Kidney (tissue), 14 donors: Measurements from ENCODE around the gene ZFPM1. TPM values are rescaled to one million over a fixed set of nuclear protein-coding genes. Genes with fewer than 3 reads are reported as not detected.

Experiments used
- DNase-seq, 5 donors: peaks; one replicate each; pipeline ENCODE4 v3.0.0-alpha.2; 2013 to 2020
- FAIRE-seq: peaks from 2 replicates; lab custom pipeline; 2012; peaks lifted over from hg19 to GRCh38; lab: Jason Lieb, UNC
- H3K27ac ChIP-seq, 2 donors: one replicate each; pipeline ENCODE4 v1.7.0; 2013; ENCODE audit warnings: low read depth in 2 of 2, low read length in 2 of 2, inconsistent platforms in 1 of 2
- H3K27me3 ChIP-seq: one replicate; pipeline ENCODE4 v1.7.1; 2013; ENCODE audit warnings: low read length, inconsistent platforms; ENCODE audit not compliant: control insufficient read depth, insufficient read depth
- H3K36me3 ChIP-seq, 3 donors: one replicate each; pipeline versions ENCODE4 v1.7.0 to v1.7.1; 2013; ENCODE audit warnings: low read length in 3 of 3, control low read depth in 1 of 3, inconsistent platforms in 1 of 3; ENCODE audit not compliant: insufficient read depth in 3 of 3, control insufficient read depth in 2 of 3
- H3K4me1 ChIP-seq, 3 donors: one replicate each; pipeline versions ENCODE4 v1.7.0 to v1.7.1; 2013; ENCODE audit warnings: low read length in 3 of 3, inconsistent platforms in 1 of 3, low read depth in 1 of 3; ENCODE audit not compliant: control insufficient read depth in 2 of 3, insufficient read depth in 2 of 3
- H3K4me3 ChIP-seq, 3 donors: one replicate each; pipeline versions ENCODE4 v1.7.0 to v1.8.1; 2013; ENCODE audit warnings: low read length in 3 of 3, control low read depth in 1 of 3, inconsistent platforms in 1 of 3
- H3K9ac ChIP-seq, 3 donors: one replicate each; pipeline versions ENCODE4 v1.7.0 to v1.7.1; 2013; ENCODE audit warnings: low read length in 3 of 3, control low read depth in 1 of 3, inconsistent platforms in 1 of 3
- H3K9me3 ChIP-seq, 3 donors: one replicate each; pipeline versions ENCODE4 v1.7.0 to v1.7.1; 2013; ENCODE audit warnings: low read length in 3 of 3, control low read depth in 1 of 3, inconsistent platforms in 1 of 3; ENCODE audit not compliant: control insufficient read depth in 2 of 3, insufficient read depth in 1 of 3
- intact Hi-C: fragments of 100-400 bp; cut with DNase I; formaldehyde crosslinking; loops from one replicate; pipeline ENCODE4 v1.11.1; 2022
- polyA plus RNA-seq: library from polyadenylated mRNA; stranded (reverse); fragments of 350-450 nt; fragmentation: Illumina TruSeq; extraction: RNeasy Lipid Tissue Mini Kit (QIAGEN cat#74804); gene quantifications from one replicate; pipeline ENCODE4 v1.2.3, GENCODE V29; 2014; ENCODE audit warnings: low read depth, low replicate concordance; ENCODE audit not compliant: insufficient read depth
- total RNA-seq: library from RNA; stranded (reverse); fragmentation: NEBNext Ultra II Directional; extraction: Animal tissue kit (Norgen Biotek cat#: 25700); gene quantifications from one replicate; pipeline ENCODE4 v1.2.1, GENCODE V29; 2021
- TF ChIP-seq, protein P1 (sequence below): IDR thresholded peaks from 3 replicates; pipeline ENCODE4 v1.5.1; 2012; ENCODE audit warnings: mild to moderate bottlenecking, moderate library complexity, borderline replicate concordance; ENCODE audit not compliant: insufficient read depth; ENCODE audit errors: extremely low read depth
- donor health status: control.
- donor health status: control.
- donor health status: control.
- donor health status: control.
- donor health status: control.
- donor health status: DM: yes; HTN: yes; CAD: no.
- donor health status: Normal renal cell carcinoma (clear cell type).

Gene ZFPM1
- total and polyA plus RNA-seq, 2 donors from 2014 or later = 1.9 to 9.2 TPM

DNA sequence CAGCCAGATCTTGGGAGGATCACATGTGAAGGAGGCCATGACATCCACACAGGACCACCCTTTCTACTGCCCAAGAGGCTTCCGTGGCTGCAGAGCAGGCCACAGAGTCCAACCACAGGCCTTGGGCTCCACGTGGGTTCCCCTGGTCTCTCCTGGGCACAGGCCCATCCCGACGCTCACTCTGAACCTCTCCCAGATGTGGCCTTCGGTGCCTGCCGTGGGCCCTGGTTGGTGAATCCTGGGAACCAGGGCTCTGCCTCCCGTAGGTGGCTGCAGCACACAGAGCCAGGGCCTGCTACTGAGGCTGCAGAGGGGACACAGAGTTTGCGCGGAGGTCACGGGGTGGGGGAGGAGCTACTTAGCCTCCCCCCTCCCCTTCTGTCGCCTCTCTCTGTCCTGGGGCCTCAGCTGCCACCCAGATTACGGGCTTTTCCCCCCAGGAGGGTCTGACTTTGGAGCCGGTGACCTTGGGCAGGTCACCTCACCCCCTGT is 55.3 kb downstream of the ZFPM1 start:
- H3K9ac ChIP-seq = peak overlapping the region in 1 of 3 donors; percentile 51
- FAIRE-seq (no peak), DNase-seq (no peak)
- no peak overlapping the region for H3K4me3 ChIP-seq
- intact Hi-C loops = no loop called here
- TF ChIP-seq, protein P1, sequence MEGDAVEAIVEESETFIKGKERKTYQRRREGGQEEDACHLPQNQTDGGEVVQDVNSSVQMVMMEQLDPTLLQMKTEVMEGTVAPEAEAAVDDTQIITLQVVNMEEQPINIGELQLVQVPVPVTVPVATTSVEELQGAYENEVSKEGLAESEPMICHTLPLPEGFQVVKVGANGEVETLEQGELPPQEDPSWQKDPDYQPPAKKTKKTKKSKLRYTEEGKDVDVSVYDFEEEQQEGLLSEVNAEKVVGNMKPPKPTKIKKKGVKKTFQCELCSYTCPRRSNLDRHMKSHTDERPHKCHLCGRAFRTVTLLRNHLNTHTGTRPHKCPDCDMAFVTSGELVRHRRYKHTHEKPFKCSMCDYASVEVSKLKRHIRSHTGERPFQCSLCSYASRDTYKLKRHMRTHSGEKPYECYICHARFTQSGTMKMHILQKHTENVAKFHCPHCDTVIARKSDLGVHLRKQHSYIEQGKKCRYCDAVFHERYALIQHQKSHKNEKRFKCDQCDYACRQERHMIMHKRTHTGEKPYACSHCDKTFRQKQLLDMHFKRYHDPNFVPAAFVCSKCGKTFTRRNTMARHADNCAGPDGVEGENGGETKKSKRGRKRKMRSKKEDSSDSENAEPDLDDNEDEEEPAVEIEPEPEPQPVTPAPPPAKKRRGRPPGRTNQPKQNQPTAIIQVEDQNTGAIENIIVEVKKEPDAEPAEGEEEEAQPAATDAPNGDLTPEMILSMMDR = no peak
- H3K27ac ChIP-seq = peak overlapping the region; percentile 3 to 55
- no peaks in the 10 kb centered on the region for H3K27me3 ChIP-seq
- H3K4me1 ChIP-seq = peaks cover 0 to 12% (median 0%) of the 10 kb centered on the region in 3 donors
- H3K36me3 ChIP-seq = no peaks in the 10 kb centered on the region
- H3K9me3 ChIP-seq = no peaks in the 10 kb centered on the region

DNA sequence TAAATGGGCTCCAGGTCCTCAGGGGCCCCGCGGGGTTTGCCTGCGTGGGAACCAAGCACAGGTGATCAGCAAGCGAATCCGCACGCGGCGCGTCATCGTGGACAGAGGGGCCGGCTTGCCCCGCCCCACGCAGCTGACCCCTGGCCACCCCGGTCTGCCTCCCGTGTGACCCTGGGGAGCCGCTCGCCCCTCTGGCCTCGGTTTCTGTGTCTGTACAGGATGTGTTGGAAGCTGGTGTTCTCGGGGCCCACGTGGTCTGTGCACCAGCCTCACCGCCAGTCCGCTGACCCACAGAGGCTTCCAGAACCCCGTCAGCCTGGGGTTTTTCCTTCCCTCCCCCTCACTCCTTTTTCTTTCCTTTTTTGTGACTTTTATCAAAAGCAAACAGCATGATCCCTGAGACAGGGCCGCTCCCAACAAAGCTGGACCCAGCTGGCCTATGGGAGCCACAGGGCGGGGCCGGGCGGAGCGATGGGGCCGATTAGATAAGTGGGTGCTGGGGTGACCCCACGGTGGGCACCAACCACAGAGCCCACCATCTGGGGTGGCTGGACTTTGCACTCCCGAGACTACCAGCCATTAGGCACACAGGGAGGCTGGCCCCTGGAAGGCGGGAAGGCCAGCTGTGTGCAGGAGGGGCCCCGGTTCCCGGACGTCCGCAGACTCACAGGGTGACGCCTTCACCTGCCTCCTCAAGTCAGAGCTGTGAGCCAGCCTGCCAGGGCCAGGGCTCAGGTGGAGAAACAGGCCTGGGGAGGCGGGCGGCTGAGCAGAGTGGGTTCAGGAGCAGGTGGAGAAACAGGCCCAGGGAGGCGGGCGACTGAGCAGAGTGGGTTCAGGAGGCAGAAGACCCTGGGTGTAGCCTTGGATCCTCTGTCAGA is 56.0 kb downstream of the ZFPM1 start:
- Histone ChIP-seq H3K27me3 (no peaks in the 10 kb centered on the region), H3K4me3 (no peak overlapping the region), H3K27ac (peak overlapping the region; percentile 53 to 67), H3K36me3 (no peaks in the 10 kb centered on the region), H3K9ac (no peak overlapping the region), H3K4me1 (peaks cover 0 to 12% (median 0%) of the 10 kb centered on the region in 3 donors), H3K9me3 (no peaks in the 10 kb centered on the region)
- intact Hi-C loops = no loop called here
- DNase-seq (no peak), FAIRE-seq (no peak)
- TF ChIP-seq, protein P1 = no peak

DNA sequence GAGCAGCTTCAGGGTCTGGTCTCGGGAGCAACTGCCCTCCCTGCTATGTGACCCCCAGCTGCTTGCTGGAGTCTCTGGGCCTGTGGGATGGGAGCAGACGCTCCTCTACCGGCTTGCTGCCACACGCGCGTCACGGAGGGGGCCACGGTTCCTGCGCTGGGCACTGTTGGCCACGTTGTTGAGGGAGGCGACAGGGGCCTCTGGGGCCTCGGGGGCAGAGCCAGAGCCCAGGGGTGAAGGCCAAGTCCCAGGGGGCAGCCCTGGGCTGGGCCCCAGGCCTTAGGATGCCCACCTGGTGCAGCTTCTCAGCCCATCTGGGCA is 56.6 kb downstream of the ZFPM1 start:
- no peaks in the 10 kb centered on the region for H3K9me3 ChIP-seq
- no peaks in the 10 kb centered on the region for H3K27me3 ChIP-seq
- DNase-seq (no peak), FAIRE-seq (no peak)
- intact Hi-C loops = no loop called here
- peaks cover 0 to 10% (median 0%) of the 10 kb centered on the region in 3 donors for H3K4me1 ChIP-seq
- TF ChIP-seq, protein P1 = no peak
- no peak overlapping the region for H3K9ac ChIP-seq
- H3K27ac ChIP-seq = peak overlapping the region; percentile 53 to 67
- no peaks in the 10 kb centered on the region for H3K36me3 ChIP-seq
- H3K4me3 ChIP-seq = no peak overlapping the region
